WTC11 (cell line): ENCODE results near the gene SFRP2.

Experiments used
- SP1 ChIP-seq: sonication (generic); formaldehyde crosslinking; conservative IDR thresholded peaks from 2 replicates; pipeline ENCODE4 v1.8.1; 2022; ENCODE audit warnings: missing genetic modification reagents
- ZBTB43 ChIP-seq: sonication (generic); formaldehyde crosslinking; IDR thresholded peaks from 2 replicates; pipeline ENCODE4 v1.8.1; 2023; ENCODE audit warnings: mild to moderate bottlenecking, missing genetic modification reagents
- ZNF138 ChIP-seq: sonication (generic); formaldehyde crosslinking; conservative IDR thresholded peaks from 2 replicates; pipeline ENCODE4 v1.8.1; 2022; ENCODE audit warnings: mild to moderate bottlenecking, moderate library complexity, missing genetic modification reagents
- TF ChIP-seq, protein P1 (sequence below): sonication (generic); formaldehyde crosslinking; IDR thresholded peaks from 2 replicates; pipeline ENCODE4 v1.8.0; 2022; ENCODE audit warnings: mild to moderate bottlenecking, missing genetic modification reagents
- TF ChIP-seq, protein P2 (sequence below): fragments of 200-600 bp; IDR thresholded peaks from 2 replicates; pipeline ENCODE4 v1.8.0; 2022; ENCODE audit warnings: antibody characterized with exemption
- TF ChIP-seq, protein P3 (sequence below): sonication (generic); formaldehyde crosslinking; IDR thresholded peaks from 2 replicates; pipeline ENCODE4 v1.8.0; 2023; ENCODE audit warnings: missing genetic modification reagents, mild to moderate bottlenecking, borderline replicate concordance

DNA sequence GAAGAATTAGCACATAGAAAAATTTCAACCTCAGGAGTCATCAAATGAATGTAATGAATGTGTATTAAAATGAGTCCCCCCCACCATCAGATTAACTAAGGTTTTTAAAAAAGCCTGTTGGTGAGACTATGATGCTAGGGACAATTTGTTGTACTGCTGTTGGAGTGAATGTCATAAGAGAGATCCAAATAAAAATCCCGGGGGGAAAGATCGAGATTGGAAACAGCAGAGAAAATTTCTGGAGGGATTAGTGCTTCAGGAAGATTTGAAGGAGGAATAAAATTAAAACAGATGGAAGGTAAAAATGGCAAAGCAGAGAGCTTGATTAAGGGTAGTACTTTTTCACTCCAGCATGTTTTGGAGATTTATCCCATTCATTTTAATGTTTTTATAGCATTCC, 25.9 kb upstream of the SFRP2 start:
- TF ChIP-seq, protein P1, sequence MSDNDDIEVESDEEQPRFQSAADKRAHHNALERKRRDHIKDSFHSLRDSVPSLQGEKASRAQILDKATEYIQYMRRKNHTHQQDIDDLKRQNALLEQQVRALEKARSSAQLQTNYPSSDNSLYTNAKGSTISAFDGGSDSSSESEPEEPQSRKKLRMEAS (CRISPR knock-in tag): no peak
- TF ChIP-seq ZNF138 (CRISPR knock-in tag): no peak
- TF ChIP-seq, protein P2, sequence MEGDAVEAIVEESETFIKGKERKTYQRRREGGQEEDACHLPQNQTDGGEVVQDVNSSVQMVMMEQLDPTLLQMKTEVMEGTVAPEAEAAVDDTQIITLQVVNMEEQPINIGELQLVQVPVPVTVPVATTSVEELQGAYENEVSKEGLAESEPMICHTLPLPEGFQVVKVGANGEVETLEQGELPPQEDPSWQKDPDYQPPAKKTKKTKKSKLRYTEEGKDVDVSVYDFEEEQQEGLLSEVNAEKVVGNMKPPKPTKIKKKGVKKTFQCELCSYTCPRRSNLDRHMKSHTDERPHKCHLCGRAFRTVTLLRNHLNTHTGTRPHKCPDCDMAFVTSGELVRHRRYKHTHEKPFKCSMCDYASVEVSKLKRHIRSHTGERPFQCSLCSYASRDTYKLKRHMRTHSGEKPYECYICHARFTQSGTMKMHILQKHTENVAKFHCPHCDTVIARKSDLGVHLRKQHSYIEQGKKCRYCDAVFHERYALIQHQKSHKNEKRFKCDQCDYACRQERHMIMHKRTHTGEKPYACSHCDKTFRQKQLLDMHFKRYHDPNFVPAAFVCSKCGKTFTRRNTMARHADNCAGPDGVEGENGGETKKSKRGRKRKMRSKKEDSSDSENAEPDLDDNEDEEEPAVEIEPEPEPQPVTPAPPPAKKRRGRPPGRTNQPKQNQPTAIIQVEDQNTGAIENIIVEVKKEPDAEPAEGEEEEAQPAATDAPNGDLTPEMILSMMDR: no peak
- TF ChIP-seq, protein P3, sequence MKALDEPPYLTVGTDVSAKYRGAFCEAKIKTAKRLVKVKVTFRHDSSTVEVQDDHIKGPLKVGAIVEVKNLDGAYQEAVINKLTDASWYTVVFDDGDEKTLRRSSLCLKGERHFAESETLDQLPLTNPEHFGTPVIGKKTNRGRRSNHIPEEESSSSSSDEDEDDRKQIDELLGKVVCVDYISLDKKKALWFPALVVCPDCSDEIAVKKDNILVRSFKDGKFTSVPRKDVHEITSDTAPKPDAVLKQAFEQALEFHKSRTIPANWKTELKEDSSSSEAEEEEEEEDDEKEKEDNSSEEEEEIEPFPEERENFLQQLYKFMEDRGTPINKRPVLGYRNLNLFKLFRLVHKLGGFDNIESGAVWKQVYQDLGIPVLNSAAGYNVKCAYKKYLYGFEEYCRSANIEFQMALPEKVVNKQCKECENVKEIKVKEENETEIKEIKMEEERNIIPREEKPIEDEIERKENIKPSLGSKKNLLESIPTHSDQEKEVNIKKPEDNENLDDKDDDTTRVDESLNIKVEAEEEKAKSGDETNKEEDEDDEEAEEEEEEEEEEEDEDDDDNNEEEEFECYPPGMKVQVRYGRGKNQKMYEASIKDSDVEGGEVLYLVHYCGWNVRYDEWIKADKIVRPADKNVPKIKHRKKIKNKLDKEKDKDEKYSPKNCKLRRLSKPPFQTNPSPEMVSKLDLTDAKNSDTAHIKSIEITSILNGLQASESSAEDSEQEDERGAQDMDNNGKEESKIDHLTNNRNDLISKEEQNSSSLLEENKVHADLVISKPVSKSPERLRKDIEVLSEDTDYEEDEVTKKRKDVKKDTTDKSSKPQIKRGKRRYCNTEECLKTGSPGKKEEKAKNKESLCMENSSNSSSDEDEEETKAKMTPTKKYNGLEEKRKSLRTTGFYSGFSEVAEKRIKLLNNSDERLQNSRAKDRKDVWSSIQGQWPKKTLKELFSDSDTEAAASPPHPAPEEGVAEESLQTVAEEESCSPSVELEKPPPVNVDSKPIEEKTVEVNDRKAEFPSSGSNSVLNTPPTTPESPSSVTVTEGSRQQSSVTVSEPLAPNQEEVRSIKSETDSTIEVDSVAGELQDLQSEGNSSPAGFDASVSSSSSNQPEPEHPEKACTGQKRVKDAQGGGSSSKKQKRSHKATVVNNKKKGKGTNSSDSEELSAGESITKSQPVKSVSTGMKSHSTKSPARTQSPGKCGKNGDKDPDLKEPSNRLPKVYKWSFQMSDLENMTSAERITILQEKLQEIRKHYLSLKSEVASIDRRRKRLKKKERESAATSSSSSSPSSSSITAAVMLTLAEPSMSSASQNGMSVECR: no peak
- TF ChIP-seq ZBTB43 (CRISPR knock-in tag): no peak
- TF ChIP-seq SP1 (CRISPR knock-in tag): no peak
